HG03060 (cell line): ENCODE data around the gene HK3.
"Not testable (repeated sequence)": the region's sequence is repeated elsewhere in the genome, so short reads cannot be mapped to it uniquely, and the experiment has no call there.

Source experiments
- ATAC-seq: cut with Tn5 transposase; IDR thresholded peaks from one replicate; pipeline ENCODE4 v1.9.1; 2021; ENCODE audit warnings: low read depth, moderate number of reproducible peaks; ENCODE audit not compliant: unreplicated experiment

Gene HK3

GRCh38 chr5:176884571-176884890 is 14.6 kb downstream of the HK3 start:
- no peak for ATAC-seq

DNA sequence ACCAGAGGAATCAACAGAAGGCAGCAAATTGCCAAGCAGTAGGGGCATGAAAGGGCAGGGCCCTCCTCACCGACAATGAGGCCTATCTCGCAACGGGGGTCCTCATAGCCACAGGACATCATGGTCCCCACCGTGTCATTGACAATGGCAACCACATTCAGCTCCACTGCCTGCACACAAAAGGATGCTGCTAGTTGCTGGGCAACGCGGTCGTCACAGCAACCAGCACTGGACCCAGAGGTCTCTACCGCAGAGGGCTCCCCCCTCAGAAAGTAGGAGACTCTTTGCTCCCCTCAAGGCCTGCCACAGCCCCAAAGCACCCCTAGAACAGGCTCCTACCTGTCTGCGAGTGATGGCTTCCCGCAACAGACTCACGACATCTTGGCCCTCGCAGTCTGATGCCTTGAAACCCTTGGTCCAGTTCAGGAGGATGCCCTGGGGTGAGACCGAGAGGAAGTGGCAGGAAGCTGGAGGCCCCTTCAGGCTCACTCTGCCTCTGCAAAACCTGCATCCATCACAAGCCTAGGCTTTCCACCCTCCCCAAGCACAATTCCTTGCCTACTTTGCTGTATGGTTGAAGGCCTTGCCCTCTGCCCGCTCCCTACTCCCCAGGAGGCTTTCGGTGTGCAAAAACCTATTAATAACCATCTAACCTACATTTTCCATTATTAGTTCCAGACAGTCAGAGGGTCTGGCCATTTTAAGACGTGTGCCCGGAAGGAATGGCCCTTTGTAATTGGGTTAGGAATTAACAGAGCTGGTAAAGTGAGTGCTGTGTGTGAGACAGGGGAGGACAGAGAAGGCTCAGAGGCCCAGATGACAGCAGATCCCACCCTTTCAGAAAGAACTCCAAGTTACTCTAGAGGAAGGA is 15.2 kb downstream of the HK3 start:
- no peak for ATAC-seq

DNA sequence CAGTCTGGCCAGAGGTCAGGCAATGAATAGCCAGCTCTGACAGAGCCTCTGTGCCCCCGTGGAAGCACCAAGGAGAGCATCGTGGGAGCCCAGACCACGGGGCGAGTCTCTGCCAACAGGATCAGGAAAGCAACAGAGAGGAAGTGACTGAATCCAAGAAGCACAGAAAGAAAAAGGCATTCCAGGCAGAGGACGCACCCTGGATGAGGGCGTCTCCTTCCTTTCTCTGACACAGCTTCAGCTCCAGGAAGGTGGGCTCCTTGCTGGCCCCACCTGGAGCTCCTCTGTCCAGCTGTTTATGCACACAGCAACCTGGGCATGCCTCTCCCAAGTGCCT is 16.6 kb downstream of the HK3 start:
- no peak for ATAC-seq

GRCh38 chr5:176881816-176882566 is 17.2 kb downstream of the HK3 start:
- ATAC-seq, result no peak

GRCh38 chr5:176881021-176881749 is 18.0 kb downstream of the HK3 start:
- ATAC-seq, result no peak

DNA sequence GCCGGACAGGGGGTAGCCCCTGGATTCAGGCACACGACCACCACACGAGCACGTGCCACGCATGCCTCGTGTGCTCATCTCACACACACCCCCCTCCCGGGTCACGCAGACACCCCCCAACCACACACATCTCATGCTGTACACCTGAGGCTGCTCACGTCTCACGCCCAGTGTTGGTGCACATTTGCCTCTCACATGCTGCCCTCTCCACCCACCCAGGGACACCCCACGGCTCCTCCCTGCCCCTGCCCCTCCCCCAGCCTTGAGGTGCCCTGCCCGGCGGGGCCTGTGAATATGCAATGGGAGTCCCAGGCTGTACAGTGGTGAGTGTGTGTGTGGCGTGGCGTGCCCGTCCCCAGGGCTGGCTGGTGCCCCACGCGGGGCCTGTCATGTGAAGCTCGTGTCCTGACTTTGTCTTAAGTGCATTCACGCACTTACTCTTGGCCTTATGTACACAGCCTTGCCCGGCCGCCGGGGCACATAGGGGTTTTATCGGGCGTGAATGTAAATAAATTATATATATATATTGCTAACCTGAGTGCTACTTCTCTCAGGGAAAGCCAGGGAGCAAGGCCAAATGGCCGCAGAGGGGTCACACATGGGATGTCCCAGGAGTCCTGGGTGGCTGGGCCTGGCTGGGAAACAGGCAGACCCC is 18.7 kb downstream of the HK3 start:
- ATAC-seq, result no peak

- no peak for ATAC-seq
Measured at GRCh38 chr5:176879663-176880361, 19.3 kb downstream of the HK3 start.

- ATAC-seq, result no peak
Measured at GRCh38 chr5:176878906-176879662, 20.1 kb downstream of the HK3 start.

DNA sequence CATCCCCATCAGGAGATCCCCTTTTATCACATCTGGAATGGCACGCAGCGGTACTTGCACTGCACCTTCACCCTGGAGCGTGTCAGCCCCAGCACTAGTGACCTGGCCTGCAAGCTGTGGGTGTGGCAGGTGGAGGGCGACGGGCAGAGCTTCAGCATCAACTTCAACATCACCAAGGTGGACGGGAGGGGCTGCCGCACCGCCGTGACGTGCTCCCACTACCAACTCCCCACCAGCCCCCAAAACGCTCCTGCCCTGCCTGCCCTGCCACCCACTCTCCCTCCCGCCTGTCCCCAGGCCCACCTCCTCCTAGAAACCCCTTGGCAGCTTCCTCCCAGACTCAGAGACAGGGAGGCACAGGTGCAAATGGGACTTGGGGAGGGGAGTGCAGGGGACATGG is 20.7 kb downstream of the HK3 start:
- ATAC-seq, result no peak

- ATAC-seq, result no peak
Measured at GRCh38 chr5:176877793-176878331, 21.3 kb downstream of the HK3 start.

DNA sequence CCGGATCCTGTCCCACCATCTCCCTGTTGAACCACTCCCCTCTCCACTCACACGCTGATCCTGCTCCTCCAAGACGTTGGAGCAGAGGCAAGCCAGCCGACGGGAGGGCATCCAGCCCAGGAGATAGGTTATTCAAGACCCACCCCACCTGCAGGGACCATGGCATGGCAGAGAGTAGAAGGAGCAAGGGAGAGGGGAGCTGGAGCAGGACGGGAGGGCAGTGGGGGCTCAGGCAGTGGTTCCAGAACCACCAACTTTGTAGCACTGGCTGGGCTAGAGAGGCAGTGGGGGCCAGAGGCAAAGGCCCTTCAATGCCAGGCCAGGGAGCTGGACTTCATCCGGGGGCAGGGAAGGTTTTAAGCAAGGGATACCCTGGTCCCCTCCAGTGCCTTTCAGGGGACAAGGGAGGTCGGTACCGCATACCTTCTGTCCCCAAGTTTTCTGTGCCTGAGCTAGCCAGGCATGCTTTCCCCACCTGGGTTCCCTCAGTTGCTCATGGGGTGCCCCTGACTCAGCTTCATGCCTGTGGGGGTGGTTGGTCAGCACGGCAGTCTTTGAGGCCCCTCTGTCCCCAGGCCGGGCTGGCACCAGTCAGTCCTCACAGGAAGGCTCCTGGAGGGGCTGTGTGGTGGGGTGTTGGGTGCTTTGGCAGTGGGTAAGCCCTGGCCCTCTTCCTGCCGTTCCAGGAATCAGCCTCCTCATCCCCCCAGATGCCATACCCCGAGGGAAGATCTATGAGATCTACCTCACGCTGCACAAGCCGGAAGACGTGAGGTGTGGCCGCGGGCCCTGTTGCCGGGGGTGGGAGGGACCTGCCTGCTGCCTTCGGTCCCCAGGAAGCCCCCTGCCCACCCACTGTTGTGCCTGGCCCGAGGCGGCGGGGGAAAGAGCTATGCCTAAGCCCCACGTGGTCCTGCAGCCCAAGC is 22.4 kb downstream of the HK3 start:
- ATAC-seq, result no peak

GRCh38 chr5:176875783-176876505 is 23.2 kb downstream of the HK3 start:
- no peak for ATAC-seq

- ATAC-seq, result no peak
Measured at GRCh38 chr5:176875014-176875550, 24.1 kb downstream of the HK3 start.

GRCh38 chr5:176874198-176874780 is 24.9 kb downstream of the HK3 start:
- no peak for ATAC-seq

DNA sequence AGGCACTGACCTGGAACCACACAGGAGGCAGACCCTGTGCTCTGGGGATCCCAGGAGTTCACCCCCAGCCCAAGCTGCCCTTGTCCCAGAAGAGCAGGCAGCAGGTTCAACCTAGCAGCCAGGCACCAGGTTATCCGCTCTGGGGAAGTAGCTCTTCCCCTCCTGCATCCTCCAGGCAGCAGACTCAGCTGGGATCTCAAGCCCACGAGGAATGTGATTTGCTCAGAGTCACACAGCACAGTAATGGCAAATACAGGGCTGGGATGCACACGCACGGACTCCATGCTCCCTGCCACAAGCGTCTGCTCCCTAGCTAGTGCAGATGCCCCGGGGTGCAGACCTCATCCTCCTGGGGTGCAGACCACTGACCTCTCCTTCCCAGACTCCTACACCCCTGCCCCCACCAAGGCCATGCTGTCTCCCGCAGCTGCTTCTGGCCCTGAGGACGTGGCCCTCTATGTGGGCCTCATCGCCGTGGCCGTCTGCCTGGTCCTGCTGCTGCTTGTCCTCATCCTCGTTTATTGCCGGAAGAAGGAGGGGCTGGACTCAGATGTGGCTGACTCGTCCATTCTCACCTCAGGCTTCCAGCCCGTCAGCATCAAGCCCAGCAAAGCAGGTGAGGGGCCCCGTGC is 25.5 kb downstream of the HK3 start:
- no peak for ATAC-seq

GRCh38 chr5:176873011-176873410 is 26.1 kb downstream of the HK3 start:
- ATAC-seq, result not testable (repeated sequence)

DNA sequence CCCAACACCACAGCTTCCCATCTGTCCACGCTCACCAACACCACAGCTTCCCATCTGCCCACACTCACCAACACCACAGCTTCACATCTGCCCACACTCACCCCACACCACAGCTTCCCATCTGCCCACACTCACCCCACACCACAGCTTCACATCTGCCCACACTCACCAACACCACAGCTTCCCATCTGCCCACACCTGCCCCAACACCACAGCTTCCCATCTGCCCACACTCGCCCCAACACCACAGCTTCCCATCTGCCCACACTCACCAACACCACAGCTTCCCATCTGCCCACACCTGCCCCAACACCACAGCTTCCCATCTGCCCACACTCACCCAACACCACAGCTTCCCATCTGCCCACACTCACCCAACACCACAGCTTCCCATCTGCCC is 26.6 kb downstream of the HK3 start:
- ATAC-seq, result not testable (repeated sequence)
